Epithelial cell of prostate (primary cell): ENCODE results near the gene GRAMD2B.
"Not testable (repeated sequence)": the region's sequence is repeated elsewhere in the genome, so short reads cannot be mapped to it uniquely, and the experiment has no call there.

Source experiments
- DNase-seq: peaks from one replicate; pipeline ENCODE4 v3.0.0-alpha.2; 2011; ENCODE audit warnings: low read depth, low spot score
- H3K27ac ChIP-seq: fragments of 450-650 bp; 2 replicates; pipeline ENCODE4 v1.5.1; 2017; ENCODE audit warnings: mild to moderate bottlenecking

Gene GRAMD2B

DNA sequence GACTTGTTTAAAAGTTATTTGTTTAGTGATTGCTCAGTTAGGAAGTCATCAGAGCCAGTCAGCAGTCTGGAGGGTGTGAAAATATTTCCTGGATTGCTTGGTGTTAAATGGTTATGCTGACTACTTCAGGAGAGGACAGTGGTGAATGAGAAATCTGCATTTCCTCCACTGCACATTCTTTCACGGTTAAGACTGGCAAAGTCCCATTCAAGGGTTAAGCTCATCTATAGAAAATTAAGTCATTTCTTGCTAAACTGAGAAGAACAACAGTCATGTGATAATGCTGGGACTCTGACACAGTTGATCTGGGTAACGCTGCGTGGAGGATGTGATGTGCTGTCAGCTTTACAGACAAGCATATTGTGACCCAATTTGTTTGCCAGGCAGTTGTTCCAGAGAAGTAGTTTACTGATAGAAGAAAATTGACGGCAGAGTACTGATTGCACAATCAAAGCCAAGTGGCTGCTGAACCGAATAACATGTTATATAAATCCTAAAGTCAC lies 80.4 kb downstream of the GRAMD2B start:
- H3K27ac ChIP-seq: peak overlapping the region; percentile 77
- no peak for DNase-seq

DNA sequence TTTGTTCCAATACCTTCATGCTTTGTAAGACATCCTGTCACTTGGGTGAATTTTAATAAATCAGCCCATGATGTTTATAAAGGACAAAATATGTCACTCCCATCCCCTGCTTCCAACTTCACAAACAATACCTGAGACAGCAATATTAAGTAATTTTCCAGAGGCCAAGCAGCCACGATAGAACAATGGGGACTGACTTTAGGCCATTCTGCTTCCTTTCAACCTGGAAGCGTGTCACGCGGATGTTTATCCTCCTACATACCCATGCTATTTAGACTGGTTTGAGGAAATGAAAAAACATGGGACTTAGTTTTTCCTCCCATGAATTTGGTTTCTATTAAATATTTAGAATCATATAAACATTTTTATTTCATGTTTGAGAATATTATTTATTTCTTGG lies 82.9 kb downstream of the GRAMD2B start:
- no peak for DNase-seq
- no peak overlapping the region for H3K27ac ChIP-seq

DNA sequence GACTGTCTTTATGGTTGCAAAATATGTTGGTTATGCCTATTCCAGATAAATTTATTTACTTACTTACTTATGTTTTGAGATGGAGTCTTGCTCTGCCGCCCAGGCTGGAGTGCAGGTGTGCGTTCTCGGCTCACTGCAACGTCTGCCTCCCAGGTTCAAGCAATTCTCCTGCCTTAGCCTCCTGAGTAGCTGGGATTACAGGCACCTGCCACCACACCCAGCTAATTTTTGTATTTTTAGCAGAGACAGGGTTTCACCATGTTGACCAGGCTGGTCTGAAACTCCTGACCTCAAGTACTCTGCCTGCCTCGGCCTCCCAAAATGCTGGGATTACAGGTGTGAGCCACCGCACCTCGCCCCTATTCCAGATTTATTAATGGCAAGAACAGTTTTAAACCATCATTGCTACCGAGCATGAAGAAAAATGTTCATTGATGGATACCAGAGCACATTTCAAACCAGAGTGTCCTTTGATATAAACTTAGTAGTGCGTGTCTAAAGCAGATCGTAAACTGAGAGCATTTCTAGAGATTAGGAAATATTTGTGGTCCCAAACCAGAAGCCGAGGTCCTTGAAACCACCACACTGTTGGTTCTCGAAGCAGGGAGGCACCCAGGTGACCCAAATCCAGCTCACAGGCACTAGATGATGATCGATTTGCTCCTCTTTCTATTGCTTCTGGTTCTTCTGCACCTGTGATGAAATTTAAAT lies 85.2 kb downstream of the GRAMD2B start:
- DNase-seq: no peak
- peak overlapping the region; percentile 17 for H3K27ac ChIP-seq

DNA sequence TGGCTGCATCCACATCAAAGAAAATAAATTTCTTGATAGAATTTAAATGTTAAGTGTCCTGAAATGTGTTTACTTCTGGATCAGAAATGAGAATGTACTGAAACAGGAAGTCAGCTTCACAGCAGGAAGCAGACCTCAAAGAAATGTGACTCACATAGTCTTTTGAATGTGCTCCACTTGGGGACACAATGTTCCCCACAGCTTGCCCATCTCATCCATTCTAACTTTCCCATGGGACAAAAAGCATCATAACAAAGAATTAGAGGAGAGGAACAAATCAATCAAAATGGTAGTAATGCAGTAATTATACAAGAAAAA lies 85.7 kb downstream of the GRAMD2B start:
- peak overlapping the region; percentile 17 for H3K27ac ChIP-seq
- DNase-seq: no peak

DNA sequence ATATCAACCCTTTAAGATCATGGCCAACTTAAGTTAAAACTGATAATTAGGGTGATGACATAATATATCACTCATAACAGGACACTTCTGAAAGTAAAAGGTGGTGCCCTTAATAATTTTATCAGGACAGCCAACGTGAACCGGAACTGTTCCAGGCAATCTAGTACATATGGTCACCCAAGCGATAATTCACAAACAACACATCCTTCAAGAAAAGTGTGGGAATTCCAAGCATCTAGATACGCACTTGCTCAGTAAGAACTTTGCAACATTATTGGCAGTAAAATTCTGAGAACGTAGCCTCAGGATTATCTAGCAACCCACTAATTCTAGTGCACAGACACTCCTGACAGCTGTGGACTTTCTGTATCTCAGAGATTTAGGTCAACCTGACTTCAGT lies 86.1 kb downstream of the GRAMD2B start:
- DNase-seq: no peak
- peak overlapping the region; percentile 17 for H3K27ac ChIP-seq

DNA sequence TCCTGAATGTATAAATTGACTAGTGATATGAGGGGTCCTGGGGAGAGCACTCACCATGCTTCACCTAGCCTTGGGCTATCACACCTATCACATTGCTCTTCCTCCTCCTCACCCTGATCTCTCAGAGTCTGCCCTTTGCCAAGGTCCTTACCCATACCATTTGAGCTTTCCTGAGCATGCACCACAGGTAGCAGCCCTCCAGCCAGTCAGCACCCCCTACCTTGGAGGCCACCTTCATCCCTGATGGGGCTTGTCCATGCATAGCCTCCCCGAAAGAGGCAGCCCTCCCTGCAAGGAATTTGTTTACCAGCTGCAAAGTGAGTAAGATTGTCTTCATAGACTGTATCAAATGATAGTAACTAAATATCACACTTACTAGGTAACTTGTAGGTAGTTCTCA lies 88.8 kb downstream of the GRAMD2B start:
- DNase-seq: no peak
- H3K27ac ChIP-seq: no peak overlapping the region

DNA sequence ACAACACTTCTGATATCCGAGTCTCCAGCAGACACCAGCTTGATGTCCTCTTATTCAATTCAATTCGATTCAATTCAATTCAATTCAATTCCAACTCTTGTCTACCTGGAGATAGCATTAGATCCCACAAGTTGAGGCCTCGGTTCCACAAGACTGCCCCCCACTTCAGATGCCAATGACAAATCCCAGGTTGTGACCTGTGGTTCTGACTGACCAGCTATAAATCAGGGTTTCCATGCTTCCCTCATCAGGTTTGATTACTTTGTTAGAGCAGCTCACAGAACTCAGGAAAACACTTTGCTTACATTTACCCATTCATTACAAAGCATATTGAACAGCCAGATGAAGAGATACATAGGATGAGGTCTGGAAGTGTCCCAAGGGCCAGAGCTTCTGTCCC lies 89.2 kb downstream of the GRAMD2B start:
- no peak overlapping the region for H3K27ac ChIP-seq
- no peak for DNase-seq

DNA sequence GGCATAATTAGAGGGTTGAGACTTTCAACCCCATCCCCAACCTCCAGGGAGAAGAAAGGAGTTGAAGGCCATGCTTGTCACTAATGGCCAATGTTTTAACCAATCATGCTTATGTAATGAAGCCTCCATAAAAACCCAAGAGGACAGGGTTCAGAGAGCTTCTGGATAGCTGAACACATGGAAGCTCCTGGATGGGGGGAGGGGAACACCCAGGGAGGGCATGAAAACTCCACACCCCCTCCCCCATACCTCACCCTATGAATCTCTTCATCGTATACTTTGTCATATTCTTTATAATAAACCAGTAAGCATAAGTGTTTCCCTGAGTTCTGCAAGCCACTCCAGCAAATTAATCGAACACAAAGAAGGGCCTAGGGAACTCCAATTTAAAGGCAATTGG lies 90.1 kb downstream of the GRAMD2B start:
- no peak for DNase-seq
- no peak overlapping the region for H3K27ac ChIP-seq

DNA sequence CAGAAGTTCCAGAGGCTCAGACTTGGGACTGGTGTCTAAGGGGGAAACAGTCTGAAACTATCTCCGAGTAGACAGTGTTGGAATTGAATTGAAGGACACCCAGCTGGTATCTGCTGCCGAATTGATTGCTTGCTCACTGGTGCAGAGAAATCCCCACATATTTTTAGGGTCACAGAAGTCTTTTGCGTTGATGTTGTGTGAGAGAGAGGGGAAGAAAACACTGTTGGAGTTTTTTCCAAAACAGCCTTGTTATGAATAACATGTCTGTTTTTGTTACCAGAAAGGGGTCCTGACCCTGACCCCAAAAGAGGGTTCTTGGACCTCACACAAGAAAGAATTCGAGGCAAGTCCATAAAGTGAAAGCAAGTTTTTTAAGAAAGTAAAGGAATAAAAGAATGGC lies 90.5 kb downstream of the GRAMD2B start:
- no peak for DNase-seq
- H3K27ac ChIP-seq: no peak overlapping the region

DNA sequence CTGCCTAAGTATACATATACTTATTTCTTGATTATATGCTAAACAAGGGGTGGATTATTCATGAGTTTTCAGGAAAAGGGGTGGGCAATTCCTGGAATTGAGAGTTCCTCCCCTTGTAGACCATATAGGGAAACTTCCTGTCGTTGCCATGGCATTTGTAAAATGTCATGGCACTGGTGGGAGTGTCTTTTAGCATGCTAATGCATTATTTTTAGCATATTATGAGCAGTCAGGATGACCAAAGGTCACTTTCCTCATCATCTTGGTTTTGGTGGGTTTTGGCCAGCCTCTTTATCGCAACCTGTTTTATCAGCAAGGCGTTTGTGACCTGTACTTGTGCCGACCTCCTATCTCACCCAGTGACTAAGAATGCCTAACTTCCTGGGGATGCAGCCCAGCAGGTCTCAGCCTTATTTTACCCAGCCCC lies 90.9 kb downstream of the GRAMD2B start:
- DNase-seq: no peak
- H3K27ac ChIP-seq: no peak overlapping the region

DNA sequence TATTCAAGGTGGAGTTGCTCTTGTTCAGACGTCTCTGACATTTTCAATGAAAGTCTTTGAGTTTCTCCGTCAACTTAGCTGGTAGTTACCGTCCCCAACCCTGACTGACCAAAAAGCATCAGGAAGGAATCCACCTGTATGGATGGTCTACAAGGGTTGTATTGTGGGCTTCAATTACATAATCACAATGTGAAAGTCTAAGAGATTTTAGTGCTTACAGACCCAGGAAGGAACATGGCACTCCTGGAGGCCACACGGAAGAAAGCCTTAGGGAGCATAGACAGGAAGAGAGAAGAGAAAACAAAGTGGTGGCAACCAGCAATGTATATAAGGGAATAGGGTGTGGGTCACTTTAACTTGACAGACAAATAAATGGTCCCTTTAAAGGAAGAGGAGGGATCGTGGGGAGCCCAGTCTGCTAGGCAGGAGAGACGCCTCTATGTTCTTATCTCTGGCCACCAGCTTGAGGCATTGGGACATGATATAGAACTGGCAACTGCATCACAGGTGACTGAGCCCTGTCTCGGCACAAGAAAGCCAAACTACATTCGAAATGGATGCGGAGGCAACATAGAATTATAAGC lies 91.4 kb downstream of the GRAMD2B start:
- H3K27ac ChIP-seq: no peak overlapping the region
- DNase-seq: no peak

DNA sequence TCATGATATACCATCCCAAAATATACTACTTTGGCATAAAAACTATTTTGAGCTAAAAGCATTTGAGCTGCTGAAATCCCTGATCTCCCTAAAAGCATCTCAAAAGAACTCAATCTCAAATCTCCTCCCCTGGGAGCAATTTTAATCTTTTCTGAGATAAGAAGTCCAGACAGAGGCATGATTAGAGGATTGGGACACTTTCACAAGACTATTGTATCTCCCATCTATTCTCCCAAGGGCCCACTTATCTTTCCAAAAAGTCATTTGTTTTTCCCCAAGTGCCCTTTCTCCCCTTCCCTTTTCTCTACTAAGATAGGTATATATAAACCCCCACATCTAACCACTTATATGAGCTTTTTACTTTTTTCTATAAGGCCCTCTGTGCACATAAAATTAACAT lies 92.1 kb downstream of the GRAMD2B start:
- no peak overlapping the region for H3K27ac ChIP-seq
- DNase-seq: no peak

DNA sequence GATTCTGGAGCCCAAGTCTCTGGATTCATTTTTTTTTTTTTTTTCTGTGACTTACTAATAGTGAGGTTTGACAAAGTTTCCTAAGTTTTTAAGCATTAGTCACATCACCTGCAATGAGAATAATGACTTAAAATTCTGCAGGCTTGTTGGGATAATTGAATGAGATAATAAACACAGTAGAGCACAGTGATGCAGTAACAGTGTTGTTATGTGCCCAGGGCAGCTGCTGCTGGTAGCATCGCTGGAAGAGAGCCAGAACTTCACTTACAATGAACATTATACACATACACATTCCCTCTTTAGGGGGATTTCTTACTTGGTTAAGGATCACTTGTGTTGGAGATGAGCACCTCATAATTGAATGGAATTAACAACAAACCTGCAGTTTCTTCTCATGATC lies 92.9 kb downstream of the GRAMD2B start:
- peak overlapping the region; percentile 54 for H3K27ac ChIP-seq
- DNase-seq: no peak

DNA sequence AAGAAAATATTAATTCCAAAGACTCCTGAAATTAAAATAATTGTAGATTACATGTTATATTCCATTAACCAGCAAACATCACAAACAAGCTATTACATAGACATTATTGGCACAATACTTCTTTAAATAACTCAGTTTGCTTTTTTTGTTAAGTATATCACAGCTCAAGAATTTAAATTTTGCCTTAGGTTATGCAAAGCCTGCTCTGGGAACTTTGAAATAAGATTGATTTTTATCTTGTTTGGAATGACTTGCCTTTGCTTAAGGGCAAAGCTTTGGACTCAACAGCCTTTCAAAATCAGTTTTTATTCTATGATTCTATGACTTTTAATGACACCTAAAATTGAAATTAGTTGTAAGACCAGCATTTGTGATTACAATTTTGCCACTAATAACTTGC lies 93.6 kb downstream of the GRAMD2B start:
- DNase-seq: no peak
- peak overlapping the region; percentile 54 for H3K27ac ChIP-seq

DNA sequence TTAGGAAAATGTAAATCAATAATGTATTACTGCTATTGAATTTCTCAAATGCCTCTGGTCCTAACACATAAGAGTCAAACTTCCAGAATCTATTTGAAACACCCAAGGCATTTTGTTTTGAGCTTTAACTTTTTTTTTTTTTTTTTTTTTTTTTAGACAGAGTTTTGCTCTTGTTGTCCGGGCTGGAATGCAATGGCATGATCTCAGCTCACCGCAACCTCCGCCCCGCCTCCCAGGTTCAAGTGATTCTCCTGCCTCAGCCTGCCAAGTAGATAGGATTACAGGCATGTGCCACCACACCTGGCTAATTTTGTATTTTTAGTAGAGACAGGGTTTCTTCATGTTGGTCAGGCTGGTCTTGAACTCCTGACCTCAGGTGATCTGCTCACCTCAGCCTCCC lies 96.0 kb downstream of the GRAMD2B start:
- H3K27ac ChIP-seq: peak overlapping the region; percentile 54
- DNase-seq: not testable (repeated sequence)

DNA sequence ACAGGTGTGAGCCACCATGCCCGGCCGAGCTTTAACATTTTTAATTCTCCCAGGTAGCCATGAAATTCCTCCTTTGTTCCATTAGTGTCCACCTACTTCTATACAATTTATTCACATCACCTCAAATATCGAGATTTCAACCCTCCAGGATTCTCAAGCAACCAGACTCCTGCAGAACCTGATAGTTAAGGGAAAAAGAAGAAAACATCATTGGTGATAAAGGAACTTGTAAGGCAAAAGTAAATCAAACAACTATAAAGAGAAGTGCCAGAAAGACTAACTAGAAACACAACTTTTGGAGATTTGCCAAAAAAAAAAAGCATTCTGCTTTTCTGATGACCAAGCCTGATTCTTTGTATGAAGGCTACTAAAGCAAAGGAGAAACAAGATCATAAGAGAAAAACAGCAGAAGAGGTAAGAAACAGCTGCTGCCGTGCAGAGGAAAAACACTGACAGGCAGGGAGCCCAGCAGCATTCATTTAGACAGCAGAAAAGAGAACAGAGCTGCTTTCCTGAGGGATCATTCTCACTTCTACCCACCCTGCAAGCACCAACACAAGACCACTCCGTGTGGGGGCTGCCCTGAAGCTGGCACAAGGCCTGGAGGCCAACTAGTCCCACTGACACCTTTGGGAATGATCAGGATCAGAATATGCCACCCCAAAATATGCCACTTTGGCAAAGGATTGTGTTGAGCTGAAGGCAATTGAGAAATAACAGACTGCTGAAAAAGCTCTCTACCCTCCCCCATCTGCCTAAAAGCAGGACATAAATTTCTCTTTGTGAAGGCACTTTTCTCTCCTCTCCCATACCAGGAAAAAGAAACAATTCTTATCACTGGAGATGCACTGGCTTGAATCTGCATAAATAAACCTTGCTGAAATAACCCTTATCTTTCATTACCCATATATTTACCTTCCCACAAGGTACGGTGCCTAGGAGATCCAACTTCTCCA lies 96.7 kb downstream of the GRAMD2B start:
- peak overlapping the region; percentile 54 for H3K27ac ChIP-seq
- no peak for DNase-seq

DNA sequence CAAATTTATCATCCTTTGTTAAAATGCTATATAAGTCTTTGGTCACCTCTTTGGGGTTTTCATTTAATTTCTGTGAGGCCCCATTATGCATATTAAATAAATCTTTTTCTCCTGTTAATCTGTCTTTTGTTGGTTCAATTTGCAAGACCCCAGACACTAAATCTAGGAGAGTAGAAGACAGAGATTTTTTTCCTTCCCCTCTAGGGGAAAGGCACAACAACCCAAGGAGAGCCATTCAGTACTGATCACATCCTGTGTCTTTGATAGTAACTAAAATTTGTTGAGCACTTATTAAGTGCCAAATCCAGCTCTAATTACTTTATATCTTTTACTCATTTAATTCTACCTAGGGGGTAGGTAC lies 97.4 kb downstream of the GRAMD2B start:
- DNase-seq: no peak
- no peak overlapping the region for H3K27ac ChIP-seq

DNA sequence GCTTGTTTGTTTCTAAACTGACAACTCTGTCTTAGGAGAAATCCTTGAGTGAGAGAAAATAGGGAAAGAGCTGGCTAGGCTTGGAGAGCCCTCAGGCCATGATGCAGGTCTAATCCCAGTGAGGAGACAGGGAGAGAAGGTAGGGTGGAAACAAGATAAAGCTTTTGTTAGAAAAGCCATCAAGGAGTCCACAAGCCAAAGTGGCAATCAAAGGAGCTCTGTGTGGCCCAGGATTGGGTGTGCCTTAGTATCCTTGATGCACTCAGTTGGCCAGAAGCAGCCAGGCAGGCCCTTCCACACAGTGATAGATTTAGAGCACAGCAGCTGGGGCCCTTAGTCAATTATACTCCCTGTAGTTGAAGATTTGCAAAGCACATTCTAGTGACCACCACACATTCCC lies 97.9 kb downstream of the GRAMD2B start:
- no peak overlapping the region for H3K27ac ChIP-seq
- DNase-seq: no peak

DNA sequence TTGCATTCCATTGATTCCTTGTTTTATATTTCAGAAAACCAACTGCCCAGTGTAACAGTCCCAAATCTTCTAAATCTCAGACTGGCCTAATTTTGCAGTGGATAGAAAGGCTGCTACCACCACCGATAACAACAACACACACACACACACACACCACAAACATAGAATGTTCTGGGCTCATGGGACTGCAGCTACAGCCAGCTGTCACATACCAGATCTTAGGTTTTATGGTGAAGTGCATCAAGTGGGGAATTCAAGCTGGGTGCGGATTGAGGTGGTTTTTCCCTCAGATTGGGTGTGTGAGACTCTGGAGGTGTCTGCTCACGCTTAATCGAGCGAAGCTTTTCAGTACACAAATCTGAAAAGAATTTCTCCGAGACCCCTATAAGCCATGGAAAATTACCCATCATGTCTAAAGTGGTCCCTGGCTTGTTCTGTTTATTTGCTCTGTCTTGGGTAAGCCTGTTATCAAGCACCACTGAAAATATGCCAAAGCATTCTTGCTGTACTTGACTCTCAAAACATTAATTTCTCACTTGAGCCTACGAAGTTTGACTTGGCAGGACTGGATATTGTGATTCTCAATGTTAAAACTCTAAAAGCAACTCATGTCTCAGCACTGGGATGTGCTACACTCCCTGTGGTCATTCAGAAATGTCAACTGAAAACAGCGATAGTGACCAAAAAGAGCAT lies 100.8 kb downstream of the GRAMD2B start:
- DNase-seq: no peak
- H3K27ac ChIP-seq: no peak overlapping the region

DNA sequence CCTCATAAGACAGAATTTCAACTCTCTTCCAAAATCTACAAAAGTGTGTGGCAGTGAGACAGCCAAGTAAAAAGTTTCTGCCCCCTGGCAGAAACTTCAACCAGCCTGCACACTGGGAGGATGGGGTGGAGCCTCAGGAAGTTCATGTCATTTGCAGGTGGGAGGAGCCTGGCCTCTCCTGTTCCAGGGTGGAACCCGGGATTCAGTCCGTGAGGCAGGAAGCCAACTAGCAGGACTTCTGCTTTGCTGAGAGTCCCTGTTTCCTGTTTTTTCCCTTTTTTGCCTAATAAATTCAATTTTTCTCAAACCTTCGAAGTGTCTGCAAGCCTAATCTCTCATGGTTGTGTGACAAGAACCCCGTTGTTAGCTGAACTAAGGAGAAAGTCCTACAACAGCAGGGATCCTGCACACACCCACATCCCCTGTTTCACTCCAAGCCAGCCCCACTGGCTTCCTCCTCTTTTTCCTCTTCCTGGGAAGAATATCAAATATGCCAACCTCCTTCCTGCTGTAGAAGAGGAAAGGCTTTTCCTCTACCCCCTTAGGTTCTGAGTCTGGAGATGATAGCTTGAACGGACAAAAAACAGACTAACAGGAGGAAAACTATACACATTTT lies 102.5 kb downstream of the GRAMD2B start:
- no peak for DNase-seq
- H3K27ac ChIP-seq: peak overlapping the region; percentile 20
